Fibroblast of lung (primary cell): ENCODE measurements around the gene ARFIP1. TPM values are rescaled to one million over a fixed set of nuclear protein-coding genes. Genes with fewer than 3 reads are reported as not detected.

Source experiments
- DNase-seq, 2 donors: peaks; one replicate each; pipeline versions ENCODE4 v3.0.0 to v3.0.0-alpha.2; 2010; ENCODE audit warnings: low read depth in 2 of 2
- H2AFZ ChIP-seq: 2 replicates; pipeline ENCODE4 v1.5.1; 2012; ENCODE audit warnings: low read length, control low read depth, inconsistent platforms
- H3K27ac ChIP-seq: 2 replicates; pipeline ENCODE4 v1.5.1; 2011; ENCODE audit warnings: low read length, control low read depth; ENCODE audit not compliant: insufficient read depth
- H3K27me3 ChIP-seq: 2 replicates; pipeline ENCODE4 v1.5.1; 2011; ENCODE audit warnings: mild to moderate bottlenecking, low read length; ENCODE audit not compliant: control insufficient read depth, insufficient read depth
- H3K36me3 ChIP-seq: 2 replicates; pipeline ENCODE4 v1.5.1; 2011; ENCODE audit warnings: low read length; ENCODE audit not compliant: control insufficient read depth, insufficient read depth
- H3K4me1 ChIP-seq: 2 replicates; pipeline ENCODE4 v1.5.1; 2011; ENCODE audit warnings: low read length; ENCODE audit not compliant: control insufficient read depth, insufficient read depth; ENCODE audit errors: extremely low read depth
- H3K4me2 ChIP-seq: 2 replicates; pipeline ENCODE4 v1.5.1; 2011; ENCODE audit warnings: low read length, control low read depth; ENCODE audit not compliant: insufficient read depth; ENCODE audit errors: extremely low read depth
- H3K4me3 ChIP-seq, 4 experiments: fragments of 200-600 bp in 1 of 4; sonication (generic) in 1 of 4; replicated peaks in 1 of 4; 2 replicates each; pipeline ENCODE4 v1.5.1; 2011 to 2016; ENCODE audit warnings: low read length in 4 of 4, low read depth in 3 of 4, mild to moderate bottlenecking in 3 of 4, control low read depth in 2 of 4, inconsistent platforms in 1 of 4, mixed read lengths in 1 of 4; ENCODE audit not compliant: insufficient read depth in 1 of 4; ENCODE audit errors: control extremely low read depth in 1 of 4
- H3K79me2 ChIP-seq: 2 replicates; pipeline ENCODE4 v1.5.1; 2012; ENCODE audit warnings: mild to moderate bottlenecking, low read length, inconsistent platforms; ENCODE audit not compliant: control insufficient read depth, insufficient read depth
- H3K9ac ChIP-seq: 2 replicates; pipeline ENCODE4 v1.5.1; 2011; ENCODE audit warnings: mild to moderate bottlenecking, low read length, control low read depth; ENCODE audit not compliant: insufficient read depth
- H3K9me3 ChIP-seq: 2 replicates; pipeline ENCODE4 v1.5.1; 2012; ENCODE audit warnings: low read depth, low read length; ENCODE audit not compliant: control insufficient read depth, insufficient read depth
- H4K20me1 ChIP-seq: 2 replicates; pipeline ENCODE4 v1.5.1; 2011; ENCODE audit warnings: low read length; ENCODE audit not compliant: control insufficient read depth, insufficient read depth; ENCODE audit errors: extremely low read depth
- CTCF ChIP-seq, 2 donors: IDR thresholded peaks in 1 of 2; conservative IDR thresholded peaks in 1 of 2; 1 replicate in 1 of 2; 2 replicates in 1 of 2; pipeline ENCODE4 v1.5.1; 2011 to 2012; ENCODE audit warnings: low read length in 2 of 2, control low read depth in 1 of 2, inconsistent platforms in 1 of 2, low read depth in 1 of 2, mild to moderate bottlenecking in 1 of 2
- EZH2 ChIP-seq: IDR thresholded peaks from 2 replicates; pipeline ENCODE4 v1.5.1; 2012; ENCODE audit warnings: low read length, control low read depth, mild to moderate bottlenecking; ENCODE audit errors: missing control alignments
- polyA plus RNA-seq, 2 donors: library from polyadenylated mRNA; depleted of rRNA in 1 of 2; stranded (reverse) in 1 of 2; unstranded in 1 of 2; fragments of >200 nt; gene quantifications; 2 replicates each; pipeline ENCODE4 v1.2.1, GENCODE V29; 2011 to 2012; ENCODE audit warnings: missing spikeins in 1 of 2
- total RNA-seq: library from RNA; depleted of rRNA; stranded (reverse); fragments of >200 nt; gene quantifications from 2 replicates; pipeline ENCODE4 v1.2.1, GENCODE V29; 2014

The ARFIP1 gene
- total and polyA plus RNA-seq, 2 donors (not counting 1 experiment from before 2014, with no cell fraction given): 35.6 to 40.8 TPM

DNA sequence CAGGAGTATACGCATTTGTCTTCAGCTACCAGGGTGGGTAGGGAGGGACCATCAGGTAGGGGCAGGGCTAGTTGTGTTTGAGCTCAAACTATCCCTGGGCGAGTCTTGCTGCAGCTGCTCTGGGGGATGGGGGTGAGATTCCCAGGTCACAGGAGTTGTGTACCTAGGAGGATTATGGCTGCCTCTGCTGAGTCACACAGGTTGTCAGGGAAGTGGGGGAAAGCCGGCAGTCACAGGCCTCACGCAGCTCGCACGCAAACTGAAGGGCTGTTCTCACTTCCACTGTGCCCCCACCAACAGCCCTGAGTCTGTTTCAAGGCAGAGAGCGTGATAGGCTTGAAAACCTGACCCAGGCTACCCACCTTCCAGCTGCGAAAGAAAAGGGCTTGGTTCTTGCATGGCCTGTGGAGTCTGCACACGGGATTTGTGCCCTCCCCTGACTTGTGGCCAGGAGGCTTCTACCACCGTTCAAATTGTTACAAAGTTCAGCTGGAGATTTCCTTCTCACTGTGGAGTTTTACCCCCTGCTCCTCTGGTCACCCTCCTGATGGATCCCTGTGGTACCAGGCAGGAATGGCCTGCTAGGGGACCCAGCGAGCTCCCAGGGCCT lies 63.8 kb downstream of the ARFIP1 start:
- no peaks in the 10 kb centered on the region for H3K9me3 ChIP-seq
- H3K27me3 ChIP-seq: no peaks in the 10 kb centered on the region
- H3K4me1 ChIP-seq: no peaks in the 10 kb centered on the region
- H3K4me3 ChIP-seq: no peak overlapping the region
- H2AFZ ChIP-seq: no peak overlapping the region
- TF ChIP-seq EZH2: no peak
- TF ChIP-seq CTCF (conservative IDR thresholded peaks at IDR 0.05 in 1 of 2, IDR thresholded peaks at IDR 0.05 in 1 of 2; ENCODE audit: low read depth in 1 of 2, low read length in 2 of 2): no peak
- no peaks in the 10 kb centered on the region for H3K79me2 ChIP-seq
- no peaks in the 10 kb centered on the region for H3K36me3 ChIP-seq
- no peaks in the 10 kb centered on the region for H4K20me1 ChIP-seq
- no peak for DNase-seq
- H3K9ac ChIP-seq: no peak overlapping the region
- no peak overlapping the region for H3K27ac ChIP-seq
- H3K4me2 ChIP-seq: no peak overlapping the region

DNA sequence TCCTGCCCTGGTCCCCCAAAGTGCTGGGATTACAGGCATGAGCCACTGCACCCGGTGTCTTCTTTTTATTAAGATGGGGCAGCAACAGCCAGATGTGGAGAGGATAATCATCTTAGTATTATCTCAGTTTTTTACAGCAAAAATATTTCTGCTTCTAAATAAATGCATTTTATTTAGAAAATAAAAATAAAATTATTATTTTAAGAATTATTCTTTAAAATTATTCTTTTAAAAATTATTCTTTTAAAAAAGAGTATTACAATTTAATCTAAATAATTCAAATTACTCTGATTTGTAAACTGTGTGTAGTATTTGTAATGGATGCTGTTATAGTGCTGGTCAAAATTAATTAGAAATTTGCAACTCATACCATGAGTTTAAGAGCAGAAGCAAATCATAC lies 67.6 kb downstream of the ARFIP1 start:
- H3K9ac ChIP-seq: no peak overlapping the region
- TF ChIP-seq EZH2 (no peak), CTCF (conservative IDR thresholded peaks at IDR 0.05 in 1 of 2, IDR thresholded peaks at IDR 0.05 in 1 of 2; ENCODE audit: low read depth in 1 of 2, low read length in 2 of 2) (no peak)
- no peak overlapping the region for H2AFZ ChIP-seq
- H3K4me2 ChIP-seq: no peak overlapping the region
- no peak overlapping the region for H3K4me3 ChIP-seq
- H3K79me2 ChIP-seq: no peaks in the 10 kb centered on the region
- no peak for DNase-seq
- no peaks in the 10 kb centered on the region for H3K36me3 ChIP-seq
- H3K27ac ChIP-seq: no peak overlapping the region
- H3K9me3 ChIP-seq: no peaks in the 10 kb centered on the region
- H3K4me1 ChIP-seq: no peaks in the 10 kb centered on the region
- no peaks in the 10 kb centered on the region for H3K27me3 ChIP-seq
- no peaks in the 10 kb centered on the region for H4K20me1 ChIP-seq

GRCh38 chr4:152848508-152848907 lies 68.8 kb downstream of the ARFIP1 start:
- Histone ChIP-seq H3K79me2 (no peaks in the 10 kb centered on the region), H3K4me2 (no peak overlapping the region), H3K4me1 (no peaks in the 10 kb centered on the region), H3K4me3 (no peak overlapping the region), H3K27ac (no peak overlapping the region), H3K9ac (no peak overlapping the region), H3K36me3 (no peaks in the 10 kb centered on the region), H3K27me3 (no peaks in the 10 kb centered on the region), H2AFZ (no peak overlapping the region), H4K20me1 (no peaks in the 10 kb centered on the region), H3K9me3 (no peaks in the 10 kb centered on the region)
- no peak for TF ChIP-seq CTCF (conservative IDR thresholded peaks at IDR 0.05 in 1 of 2, IDR thresholded peaks at IDR 0.05 in 1 of 2; ENCODE audit: low read depth in 1 of 2, low read length in 2 of 2)
- TF ChIP-seq EZH2: no peak
- DNase-seq: no peak
